HepG2 (cell line): ENCODE results near the gene GPX2.

ENCODE experiments used
- CTCF ChIP-seq: sonication (generic); formaldehyde crosslinking; IDR thresholded peaks from 2 replicates; pipeline ENCODE4 v1.5.0; 2020; ENCODE audit warnings: mild to moderate bottlenecking, missing genetic modification reagents, moderate library complexity
- MYNN ChIP-seq: sonication (generic); formaldehyde crosslinking; IDR thresholded peaks from 2 replicates; pipeline ENCODE4 v1.4.0; 2020; ENCODE audit warnings: mild to moderate bottlenecking, low read depth, missing genetic modification reagents
- SP2 ChIP-seq: sonication (generic); formaldehyde crosslinking; IDR thresholded peaks from 2 replicates; pipeline ENCODE4 v1.5.1; 2020; ENCODE audit warnings: mild to moderate bottlenecking, missing genetic modification reagents
- ZFP91 ChIP-seq: sonication (generic); formaldehyde crosslinking; IDR thresholded peaks from 2 replicates; pipeline ENCODE4 v1.9.0; 2022; ENCODE audit warnings: missing genetic modification reagents, mild to moderate bottlenecking, borderline replicate concordance
- ZNF335 ChIP-seq: sonication (generic); formaldehyde crosslinking; IDR thresholded peaks from 2 replicates; pipeline ENCODE4 v1.4.0; 2020; ENCODE audit warnings: missing genetic modification reagents
- ZZZ3 ChIP-seq: sonication (generic); formaldehyde crosslinking; IDR thresholded peaks from 2 replicates; pipeline ENCODE4 v1.4.0; 2020; ENCODE audit warnings: missing genetic modification reagents, mild to moderate bottlenecking, borderline replicate concordance
- TF ChIP-seq, protein P1 (sequence below): sonication (generic); formaldehyde crosslinking; IDR thresholded peaks from 2 replicates; pipeline ENCODE4 v1.4.0; 2020; ENCODE audit warnings: missing genetic modification reagents

DNA sequence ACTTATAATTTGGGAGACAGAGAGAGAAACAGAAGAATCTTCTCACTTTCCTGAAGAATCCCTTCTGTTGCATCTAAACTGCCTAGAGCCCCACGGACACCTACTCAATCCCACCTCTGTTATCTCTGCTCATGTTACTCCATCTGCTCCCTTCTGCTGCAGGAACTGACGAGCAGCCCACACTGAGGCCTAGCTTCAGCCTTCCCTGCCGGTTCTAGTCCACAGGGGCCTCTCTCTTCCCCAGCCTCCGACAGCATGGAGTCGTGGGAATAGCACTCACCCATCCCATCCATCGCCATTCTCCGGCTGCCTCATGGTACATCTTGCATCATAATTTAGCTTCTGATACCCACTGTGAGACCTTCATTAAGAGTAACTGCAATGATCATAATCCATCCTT is 25.6 kb upstream of the GPX2 start:
- TF ChIP-seq ZZZ3 (CRISPR knock-in tag) (no peak), MYNN (CRISPR knock-in tag) (no peak), SP2 (CRISPR knock-in tag) (no peak), ZFP91 (CRISPR knock-in tag) (no peak), CTCF (CRISPR knock-in tag) (no peak), ZNF335 (CRISPR knock-in tag) (no peak)
- TF ChIP-seq, protein P1, sequence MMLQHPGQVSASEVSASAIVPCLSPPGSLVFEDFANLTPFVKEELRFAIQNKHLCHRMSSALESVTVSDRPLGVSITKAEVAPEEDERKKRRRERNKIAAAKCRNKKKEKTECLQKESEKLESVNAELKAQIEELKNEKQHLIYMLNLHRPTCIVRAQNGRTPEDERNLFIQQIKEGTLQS (CRISPR knock-in tag): no peak
